Stomach (tissue), 9 donors: Measurements from ENCODE around the gene MTR. TPM values are rescaled to one million over a fixed set of nuclear protein-coding genes. Genes with fewer than 3 reads are reported as not detected.

Experiments used
- DNase-seq, 2 donors: peaks; one replicate each; pipeline versions ENCODE4 v3.0.0 to v3.0.0-alpha.2; 2013 to 2019
- H3K27ac ChIP-seq, 5 donors: fragments of 200-600 bp in 4 of 5; sonication (generic) in 4 of 5; one replicate each; pipeline ENCODE4 v1.5.1; 2013 to 2019; ENCODE audit warnings: mild to moderate bottlenecking in 1 of 5, moderate library complexity in 1 of 5
- H3K27me3 ChIP-seq, 3 donors: fragments of 200-600 bp; sonication (generic); one replicate each; pipeline ENCODE4 v1.5.1; 2017 to 2019; ENCODE audit warnings: mixed run types in 1 of 3
- H3K36me3 ChIP-seq, 4 donors: fragments of 200-600 bp; sonication (generic); 1 replicate in 3 of 4; 2 replicates in 1 of 4; pipeline ENCODE4 v1.5.1; 2016 to 2019
- H3K4me1 ChIP-seq, 4 donors: fragments of 200-600 bp; sonication (generic); one replicate each; pipeline ENCODE4 v1.5.1; 2016 to 2019
- H3K4me3 ChIP-seq, 4 donors: fragments of 200-600 bp; sonication (generic) in 3 of 4; one replicate each; pipeline ENCODE4 v1.5.1; 2016 to 2019; ENCODE audit warnings: mild to moderate bottlenecking in 1 of 4
- H3K9me3 ChIP-seq, 4 donors: fragments of 200-600 bp; sonication (generic); one replicate each; pipeline ENCODE4 v1.5.1; 2016 to 2019
- EP300 ChIP-seq: sonication (generic); formaldehyde crosslinking; IDR thresholded peaks from one replicate; pipeline ENCODE4 v1.6.1; 2017; ENCODE audit warnings: antibody characterized with exemption
- POLR2A ChIP-seq, 4 donors: fragments of 450-650 bp; IDR thresholded peaks; one replicate each; pipeline ENCODE4 v1.6.1; 2016; ENCODE audit warnings: antibody characterized with exemption in 4 of 4, control low read depth in 2 of 4, mild to moderate bottlenecking in 1 of 4, moderate library complexity in 1 of 4
- POLR2AphosphoS5 ChIP-seq, 3 donors: sonication (generic); formaldehyde crosslinking; IDR thresholded peaks; one replicate each; pipeline ENCODE4 v1.6.1; 2016; ENCODE audit warnings: antibody characterized with exemption in 3 of 3
- WGBS, 5 donors: extraction: QIAGEN DNeasy Blood & Tissue Kit in 3 of 5; methylation state at CpG; one replicate each; pipeline versions ENCODE4 v1.1.5 to v1.1.7; 2013 to 2018; 5-methylcytosine and 5-hydroxymethylcytosine counted together
- intact Hi-C: fragments of 100-400 bp; cut with DNase I; formaldehyde crosslinking; loops from one replicate; pipeline ENCODE4 v1.15.1; 2023; ENCODE audit warnings: low total_unique reads
- polyA plus RNA-seq, 3 donors: library from polyadenylated mRNA; stranded (reverse); fragments of 200-250 nt; gene quantifications; one replicate each; pipeline ENCODE4 v1.2.3, GENCODE V29; 2013
- total RNA-seq, 5 donors: library from RNA; depleted of rRNA; stranded (reverse); fragments of >200 nt; gene quantifications; one replicate each; pipeline versions ENCODE4 v1.1.0 to v1.2.3, GENCODE V29; 2014 to 2016
- TF ChIP-seq, protein P1 (sequence below), 7 experiments: fragments of 450-650 bp in 4 of 7; fragments of 200-600 bp in 3 of 7; sonication (generic) in 3 of 7; IDR thresholded peaks; one replicate each; pipeline ENCODE4 v1.5.1; 2016 to 2019; ENCODE audit warnings: antibody characterized with exemption in 7 of 7, control low read depth in 2 of 7, mild to moderate bottlenecking in 1 of 7
- donor health status: healthy with polysubstance abuse.
- donor health status: Bipolar disorder and iron deficiency.
- donor health status: healthy.

The MTR gene
- total and polyA plus RNA-seq, 8 donors = 3.1 to 57.3 (median 23.6) TPM

DNA sequence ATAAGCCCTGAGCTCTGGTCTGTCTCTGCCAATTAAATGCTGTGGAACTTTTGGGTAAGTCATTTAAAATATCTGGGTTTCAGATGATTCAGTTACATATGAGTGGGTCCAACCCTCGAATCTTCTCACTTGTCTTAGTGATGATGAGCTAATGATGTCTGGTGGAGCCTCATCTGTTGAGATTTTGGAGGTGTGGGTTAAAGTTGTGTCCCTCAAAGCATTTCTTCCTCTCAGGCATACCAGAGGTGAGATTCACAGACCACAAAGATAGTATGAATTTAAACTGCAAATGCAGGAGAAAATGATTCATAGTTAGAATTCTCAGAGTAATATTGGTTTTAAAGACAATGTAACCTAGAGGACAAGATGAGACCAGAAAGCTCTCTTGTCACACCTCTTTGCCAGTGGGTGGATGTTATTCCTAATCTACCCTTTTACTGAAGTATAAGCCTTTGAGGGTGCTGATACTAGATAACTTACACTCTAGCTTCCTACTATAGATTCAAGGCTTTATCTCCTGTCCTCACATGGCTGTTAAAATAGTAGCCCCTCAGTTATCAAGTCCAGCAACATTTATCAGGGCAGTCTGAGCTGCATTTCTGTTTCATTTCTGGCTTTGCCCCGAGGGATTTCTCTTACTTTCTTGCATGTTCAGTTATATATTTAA lies 118.4 kb downstream of the MTR start:
- H3K9me3 ChIP-seq = peaks cover 8 to 20% (median 13%) of the 10 kb centered on the region in 4 donors
- DNase-seq = no peak
- no peaks in the 10 kb centered on the region for H3K4me1 ChIP-seq
- no peak overlapping the region for H3K27ac ChIP-seq
- intact Hi-C loops = no loop called here
- 56 to 69% (median 63%) methylated on average over 2 of the region's 2 CpGs for WGBS, 5 donors
- peaks cover 0 to 5% (median 0%) of the 10 kb centered on the region in 4 donors for H3K36me3 ChIP-seq
- TF ChIP-seq, protein P1, sequence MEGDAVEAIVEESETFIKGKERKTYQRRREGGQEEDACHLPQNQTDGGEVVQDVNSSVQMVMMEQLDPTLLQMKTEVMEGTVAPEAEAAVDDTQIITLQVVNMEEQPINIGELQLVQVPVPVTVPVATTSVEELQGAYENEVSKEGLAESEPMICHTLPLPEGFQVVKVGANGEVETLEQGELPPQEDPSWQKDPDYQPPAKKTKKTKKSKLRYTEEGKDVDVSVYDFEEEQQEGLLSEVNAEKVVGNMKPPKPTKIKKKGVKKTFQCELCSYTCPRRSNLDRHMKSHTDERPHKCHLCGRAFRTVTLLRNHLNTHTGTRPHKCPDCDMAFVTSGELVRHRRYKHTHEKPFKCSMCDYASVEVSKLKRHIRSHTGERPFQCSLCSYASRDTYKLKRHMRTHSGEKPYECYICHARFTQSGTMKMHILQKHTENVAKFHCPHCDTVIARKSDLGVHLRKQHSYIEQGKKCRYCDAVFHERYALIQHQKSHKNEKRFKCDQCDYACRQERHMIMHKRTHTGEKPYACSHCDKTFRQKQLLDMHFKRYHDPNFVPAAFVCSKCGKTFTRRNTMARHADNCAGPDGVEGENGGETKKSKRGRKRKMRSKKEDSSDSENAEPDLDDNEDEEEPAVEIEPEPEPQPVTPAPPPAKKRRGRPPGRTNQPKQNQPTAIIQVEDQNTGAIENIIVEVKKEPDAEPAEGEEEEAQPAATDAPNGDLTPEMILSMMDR (IDR thresholded peaks at IDR 0.05) = no peak
- TF ChIP-seq EP300 (no peak), POLR2A (IDR thresholded peaks at IDR 0.05) (no peak), POLR2AphosphoS5 (IDR thresholded peaks at IDR 0.05) (no peak)
- H3K27me3 ChIP-seq = no peaks in the 10 kb centered on the region
- no peak overlapping the region for H3K4me3 ChIP-seq

DNA sequence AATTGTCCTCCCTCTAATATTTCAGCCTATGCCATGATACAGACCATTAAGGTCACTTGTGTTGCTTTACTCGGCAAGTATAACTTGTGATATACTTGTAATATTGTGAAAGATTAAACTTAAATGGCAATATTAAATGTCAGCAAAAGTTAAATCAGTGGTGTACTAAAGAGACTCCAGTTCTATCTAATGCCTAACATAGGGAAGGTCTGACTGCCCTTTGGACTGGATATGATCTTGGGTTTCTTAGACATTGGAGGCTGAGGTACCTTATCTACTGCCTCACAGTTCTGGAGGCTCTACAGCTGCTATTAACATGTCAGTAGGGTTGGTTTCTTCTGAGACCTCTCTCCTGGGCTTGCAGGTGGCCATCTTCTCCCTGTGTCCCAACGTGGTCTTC lies 119.3 kb downstream of the MTR start:
- H3K4me3 ChIP-seq = no peak overlapping the region
- no peaks in the 10 kb centered on the region for H3K27me3 ChIP-seq
- intact Hi-C loops = no loop called here
- WGBS, 5 donors = 69 to 92% (median 80%) methylated on average over 2 of the region's 2 CpGs
- H3K36me3 ChIP-seq = peaks cover 0 to 5% (median 0%) of the 10 kb centered on the region in 4 donors
- no peaks in the 10 kb centered on the region for H3K4me1 ChIP-seq
- no peak overlapping the region for H3K27ac ChIP-seq
- H3K9me3 ChIP-seq = peaks cover 8 to 18% (median 12%) of the 10 kb centered on the region in 4 donors
- TF ChIP-seq POLR2AphosphoS5 (IDR thresholded peaks at IDR 0.05) (no peak), EP300 (no peak), POLR2A (IDR thresholded peaks at IDR 0.05) (no peak)
- TF ChIP-seq, protein P1 (IDR thresholded peaks at IDR 0.05) = no peak
- no peak for DNase-seq

DNA sequence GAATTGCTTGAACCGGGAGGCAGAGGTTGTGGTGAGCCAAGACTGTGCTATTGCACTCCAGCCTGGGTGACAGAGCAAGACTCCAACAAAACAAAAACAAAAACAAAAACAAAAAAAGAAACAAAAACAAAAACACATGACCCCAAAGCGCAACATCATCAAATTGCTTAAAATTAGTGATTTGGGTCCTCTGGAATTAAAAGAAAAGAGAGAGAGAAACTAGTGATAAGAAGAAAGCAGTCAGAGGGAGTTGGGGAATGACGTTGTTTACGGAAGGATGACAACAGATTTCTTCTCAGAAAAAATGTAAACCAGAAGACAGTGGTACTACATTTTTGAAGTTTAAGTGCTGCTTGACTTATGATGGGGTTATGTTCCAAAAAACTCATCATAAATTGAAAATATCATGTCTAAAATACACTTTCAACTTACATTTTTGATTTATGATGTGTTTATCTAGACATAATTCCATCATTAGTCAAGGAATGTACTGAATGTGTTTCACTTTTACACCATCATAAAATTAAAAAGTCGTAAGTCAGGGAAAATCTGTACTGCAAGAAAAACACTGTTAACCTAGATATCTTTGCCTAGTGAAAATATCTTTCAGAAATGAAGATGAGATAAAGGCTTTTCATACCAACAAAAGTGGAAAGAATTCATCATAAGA lies 121.2 kb downstream of the MTR start:
- intact Hi-C loops = no loop called here
- Histone ChIP-seq H3K4me3 (no peak overlapping the region), H3K27ac (no peak overlapping the region), H3K36me3 (peaks cover 0 to 5% (median 0%) of the 10 kb centered on the region in 4 donors), H3K4me1 (no peaks in the 10 kb centered on the region), H3K27me3 (no peaks in the 10 kb centered on the region), H3K9me3 (peaks cover 8 to 18% (median 12%) of the 10 kb centered on the region in 4 donors)
- TF ChIP-seq EP300 (no peak), POLR2A (IDR thresholded peaks at IDR 0.05) (no peak), POLR2AphosphoS5 (IDR thresholded peaks at IDR 0.05) (no peak)
- TF ChIP-seq, protein P1 (IDR thresholded peaks at IDR 0.05) = no peak
- no peak for DNase-seq
- WGBS, 5 donors = 93 to 98% (median 95%) methylated on average over 5 of the region's 5 CpGs

DNA sequence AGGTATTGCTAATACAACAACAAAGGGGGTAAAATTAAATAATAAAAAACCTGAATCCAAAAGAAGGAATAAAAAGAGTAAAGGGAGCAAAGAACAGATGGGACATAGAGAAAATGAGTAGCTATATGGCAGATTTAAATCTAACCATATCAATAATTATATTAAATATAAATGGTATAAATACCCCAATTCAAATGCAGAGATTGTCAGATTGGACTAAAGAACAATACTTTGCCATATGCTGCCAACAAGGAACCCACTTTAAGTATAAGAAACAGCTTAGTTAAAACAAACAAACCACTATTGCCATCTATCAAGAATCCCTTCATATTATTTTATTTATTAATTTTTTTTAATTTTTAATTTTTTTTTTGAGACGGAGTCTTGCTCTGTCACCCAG lies 122.4 kb downstream of the MTR start:
- H3K36me3 ChIP-seq = peaks cover 0 to 5% (median 0%) of the 10 kb centered on the region in 4 donors
- no peak overlapping the region for H3K4me3 ChIP-seq
- DNase-seq = no peak
- intact Hi-C loops = no loop called here
- no peaks in the 10 kb centered on the region for H3K27me3 ChIP-seq
- TF ChIP-seq POLR2A (IDR thresholded peaks at IDR 0.05) (no peak), EP300 (no peak), POLR2AphosphoS5 (IDR thresholded peaks at IDR 0.05) (no peak)
- TF ChIP-seq, protein P1 (IDR thresholded peaks at IDR 0.05) = no peak
- no peak overlapping the region for H3K27ac ChIP-seq
- no peaks in the 10 kb centered on the region for H3K4me1 ChIP-seq
- peaks cover 8 to 18% (median 12%) of the 10 kb centered on the region in 4 donors for H3K9me3 ChIP-seq
- 83 to 100% (median 95%) methylated on average over 1 of the region's 1 CpG for WGBS, 5 donors
